Esophagus squamous epithelium (tissue), 5 donors: ENCODE measurements around the gene MYO1H. TPM values are rescaled to one million over a fixed set of nuclear protein-coding genes. Genes with fewer than 3 reads are reported as not detected.

ENCODE experiments used
- DNase-seq: peaks from one replicate; lab custom pipeline; 2025; lab: John Stamatoyannopoulos, UW
- H3K27ac ChIP-seq, 4 donors: fragments of 200-600 bp; sonication (generic); one replicate each; pipeline ENCODE4 v1.5.1; 2016 to 2019; ENCODE audit warnings: mild to moderate bottlenecking in 1 of 4
- H3K27me3 ChIP-seq, 4 donors: fragments of 200-600 bp; sonication (generic); 1 replicate in 3 of 4; 2 replicates in 1 of 4; pipeline versions ENCODE4 v1.5.1 to v1.6.0; 2017 to 2021; ENCODE audit warnings: antibody characterized with exemption in 1 of 4
- H3K36me3 ChIP-seq, 3 donors: fragments of 200-600 bp; sonication (generic); one replicate each; pipeline ENCODE4 v1.5.1; 2016 to 2019
- H3K4me1 ChIP-seq, 3 donors: fragments of 200-600 bp; sonication (generic); one replicate each; pipeline ENCODE4 v1.5.1; 2017 to 2019
- H3K4me3 ChIP-seq, 4 donors: fragments of 200-600 bp; sonication (generic); 1 replicate in 3 of 4; 2 replicates in 1 of 4; pipeline ENCODE4 v1.5.1; 2016 to 2019; ENCODE audit warnings: mild to moderate bottlenecking in 2 of 4, moderate library complexity in 1 of 4
- H3K9me3 ChIP-seq, 3 donors: fragments of 200-600 bp; sonication (generic); one replicate each; pipeline ENCODE4 v1.5.1; 2016 to 2019
- CTCF ChIP-seq, 6 experiments: fragments of 450-650 bp in 4 of 6; fragments of 200-600 bp in 2 of 6; sonication (generic) in 2 of 6; IDR thresholded peaks; one replicate each; pipeline ENCODE4 v1.5.1; 2016 to 2019; ENCODE audit warnings: antibody characterized with exemption in 6 of 6, mild to moderate bottlenecking in 4 of 6, moderate library complexity in 4 of 6
- POLR2A ChIP-seq, 4 donors: fragments of 450-650 bp; IDR thresholded peaks; one replicate each; pipeline ENCODE4 v1.6.1; 2017; ENCODE audit warnings: antibody characterized with exemption in 4 of 4, mild to moderate bottlenecking in 4 of 4, moderate library complexity in 3 of 4
- WGBS, 2 donors: methylation state at CpG; one replicate each; pipeline ENCODE4 v1.1.5; 2018; 5-methylcytosine and 5-hydroxymethylcytosine counted together
- intact Hi-C: fragments of 100-400 bp; cut with DNase I; formaldehyde crosslinking; loops from one replicate; pipeline ENCODE4 v1.15.0; 2022
- total RNA-seq, 4 donors: library from RNA; depleted of rRNA; stranded (reverse); fragments of >200 nt; gene quantifications; one replicate each; pipeline ENCODE4 v1.1.0, GENCODE V29; 2016
- donor health status: DM: yes; HTN: yes; CAD: no.

The MYO1H gene
- total RNA-seq, 4 donors from 2014 or later, result 0.48 to 0.83 (median 0.62) TPM; not detected in 1

GRCh38 chr12:109493090-109493489 is 145.4 kb downstream of the MYO1H start:
- intact Hi-C loops, result loop anchor here (10.0 kb wide), 1 partner anchor 58 kb away; no protein-coding TSS in a partner anchor
- Histone ChIP-seq H3K4me3 (no peak overlapping the region), H3K27ac (no peak overlapping the region), H3K36me3 (peaks cover 31 to 100% (median 36%) of the 10 kb centered on the region in 3 donors), H3K4me1 (peaks cover 0 to 9% (median 6%) of the 10 kb centered on the region in 3 donors), H3K27me3 (no peaks in the 10 kb centered on the region), H3K9me3 (no peaks in the 10 kb centered on the region)
- no peak for DNase-seq
- no peak for TF ChIP-seq CTCF (IDR thresholded peaks at IDR 0.05)
- TF ChIP-seq POLR2A (IDR thresholded peaks at IDR 0.05), result no peak

GRCh38 chr12:109493938-109494337 is 146.2 kb downstream of the MYO1H start:
- intact Hi-C loops, result loop anchor here (10.0 kb wide), 1 partner anchor 59 kb away; no protein-coding TSS in a partner anchor
- H3K27ac ChIP-seq, result no peak overlapping the region
- TF ChIP-seq POLR2A (IDR thresholded peaks at IDR 0.05) (no peak), CTCF (IDR thresholded peaks at IDR 0.05) (no peak)
- no peaks in the 10 kb centered on the region for H3K9me3 ChIP-seq
- DNase-seq, result no peak
- H3K27me3 ChIP-seq, result no peaks in the 10 kb centered on the region
- no peak overlapping the region for H3K4me3 ChIP-seq
- H3K36me3 ChIP-seq, result peaks cover 23 to 100% (median 35%) of the 10 kb centered on the region in 3 donors
- 85 to 92% methylated on average over 1 of the region's 1 CpG for WGBS, 2 donors
- H3K4me1 ChIP-seq, result peaks cover 0 to 9% (median 6%) of the 10 kb centered on the region in 3 donors

GRCh38 chr12:109494348-109494881 is 146.7 kb downstream of the MYO1H start:
- Histone ChIP-seq H3K4me1 (peaks cover 0 to 9% (median 6%) of the 10 kb centered on the region in 3 donors), H3K9me3 (no peaks in the 10 kb centered on the region), H3K4me3 (no peak overlapping the region), H3K27me3 (no peaks in the 10 kb centered on the region), H3K36me3 (peaks cover 21 to 100% (median 34%) of the 10 kb centered on the region in 3 donors), H3K27ac (no peak overlapping the region)
- 92 to 93% methylated on average over 7 of the region's 7 CpGs for WGBS, 2 donors
- TF ChIP-seq POLR2A (IDR thresholded peaks at IDR 0.05) (no peak), CTCF (IDR thresholded peaks at IDR 0.05) (no peak)
- intact Hi-C loops, result loop anchor here (10.0 kb wide), 1 partner anchor 60 kb away; no protein-coding TSS in a partner anchor
- no peak for DNase-seq

GRCh38 chr12:109495012-109495411 is 147.3 kb downstream of the MYO1H start:
- no peak overlapping the region for H3K4me3 ChIP-seq
- intact Hi-C loops, result loop anchor here (10.0 kb wide), 1 partner anchor 60 kb away; no protein-coding TSS in a partner anchor
- no peaks in the 10 kb centered on the region for H3K9me3 ChIP-seq
- no peak for DNase-seq
- peaks cover 0 to 9% (median 6%) of the 10 kb centered on the region in 3 donors for H3K4me1 ChIP-seq
- H3K27ac ChIP-seq, result no peak overlapping the region
- H3K27me3 ChIP-seq, result no peaks in the 10 kb centered on the region
- TF ChIP-seq POLR2A (IDR thresholded peaks at IDR 0.05) (no peak), CTCF (IDR thresholded peaks at IDR 0.05) (no peak)
- H3K36me3 ChIP-seq, result peaks cover 17 to 100% (median 30%) of the 10 kb centered on the region in 3 donors

- H3K27ac ChIP-seq, result no peak overlapping the region
- no peak overlapping the region for H3K4me3 ChIP-seq
- no peak for TF ChIP-seq POLR2A (IDR thresholded peaks at IDR 0.05)
- TF ChIP-seq CTCF (IDR thresholded peaks at IDR 0.05), result no peak
- intact Hi-C loops, result loop anchor here (10.0 kb wide), 1 partner anchor 62 kb away; no protein-coding TSS in a partner anchor
- H3K27me3 ChIP-seq, result no peaks in the 10 kb centered on the region
- peaks cover 8 to 100% (median 36%) of the 10 kb centered on the region in 3 donors for H3K36me3 ChIP-seq
- peaks cover 0 to 9% (median 6%) of the 10 kb centered on the region in 3 donors for H3K4me1 ChIP-seq
- DNase-seq, result no peak
- H3K9me3 ChIP-seq, result no peaks in the 10 kb centered on the region
Observed at GRCh38 chr12:109496306-109496705, 148.6 kb downstream of the MYO1H start.
